ENCODE results near the gene ANXA11. TPM values are rescaled to one million over a fixed set of nuclear protein-coding genes. Genes with fewer than 3 reads are reported as not detected.

The ANXA11 gene
- total RNA-seq, 1 experiment from 2014 or later = 311 TPM

GRCh38 chr10:80188713-80189112 is 16.6 kb downstream of the ANXA11 start:
- no peak for DNase-seq (ENCODE audit: low spot score)

- no peak for DNase-seq (ENCODE audit: low spot score)
Observed at GRCh38 chr10:80187465-80188409, 17.6 kb downstream of the ANXA11 start.

GRCh38 chr10:80187060-80187459 is 18.3 kb downstream of the ANXA11 start:
- DNase-seq (ENCODE audit: low spot score) = no peak

- DNase-seq (ENCODE audit: low spot score) = no peak
Observed at GRCh38 chr10:80186364-80187012, 18.8 kb downstream of the ANXA11 start.

- DNase-seq (ENCODE audit: low spot score) = no peak
Observed at GRCh38 chr10:80185578-80186299, 19.6 kb downstream of the ANXA11 start.

- no peak for DNase-seq (ENCODE audit: low spot score)
Observed at GRCh38 chr10:80184291-80184690, 21.0 kb downstream of the ANXA11 start.

GRCh38 chr10:80183436-80183835 is 21.9 kb downstream of the ANXA11 start:
- DNase-seq (ENCODE audit: low spot score) = no peak

GRCh38 chr10:80182986-80183385 is 22.4 kb downstream of the ANXA11 start:
- no peak for DNase-seq (ENCODE audit: low spot score)

GRCh38 chr10:80177781-80178636 is 27.3 kb downstream of the ANXA11 start:
- DNase-seq (ENCODE audit: low spot score) = no peak

GRCh38 chr10:80176526-80176925 is 28.8 kb downstream of the ANXA11 start:
- no peak for DNase-seq (ENCODE audit: low spot score)

- DNase-seq (ENCODE audit: low spot score) = no peak
Observed at GRCh38 chr10:80174641-80175395, 30.5 kb downstream of the ANXA11 start.

GRCh38 chr10:80173466-80173865 is 31.9 kb downstream of the ANXA11 start:
- DNase-seq (ENCODE audit: low spot score) = no peak

- no peak for DNase-seq (ENCODE audit: low spot score)
Observed at GRCh38 chr10:80172896-80173295, 32.4 kb downstream of the ANXA11 start.

- no peak for DNase-seq (ENCODE audit: low spot score)
Observed at GRCh38 chr10:80171248-80171660, 34.1 kb downstream of the ANXA11 start.

- DNase-seq (ENCODE audit: low spot score) = no peak
Observed at GRCh38 chr10:80170641-80171040, 34.7 kb downstream of the ANXA11 start.

- DNase-seq (ENCODE audit: low spot score) = no peak
Observed at GRCh38 chr10:80170026-80170425, 35.3 kb downstream of the ANXA11 start.

GRCh38 chr10:80168679-80169380 is 36.5 kb downstream of the ANXA11 start:
- no peak for DNase-seq (ENCODE audit: low spot score)

- no peak for DNase-seq (ENCODE audit: low spot score)
Observed at GRCh38 chr10:80168162-80168511, 37.2 kb downstream of the ANXA11 start.

GRCh38 chr10:80167471-80168161 is 37.7 kb downstream of the ANXA11 start:
- DNase-seq (ENCODE audit: low spot score) = no peak

Data from HT-29 (cell line).